Posterior cingulate gyrus (tissue), 11 donors: ENCODE data around the gene ALDH4A1.
"Not testable (repeated sequence)": the region's sequence is repeated elsewhere in the genome, so short reads cannot be mapped to it uniquely, and the experiment has no call there.

ENCODE experiments used
- DNase-seq, 10 donors: peaks; one replicate each; pipeline versions ENCODE4 v3.0.0 to v3.0.0-alpha.2; 2020 to 2021; ENCODE audit warnings: mixed read lengths in 3 of 10
- intact Hi-C: fragments of 100-400 bp; cut with DNase I; formaldehyde crosslinking; loops from one replicate; pipeline ENCODE4 v1.15.1; 2023

Gene ALDH4A1

GRCh38 chr1:18882486-18882885, 19.9 kb downstream of the ALDH4A1 start:
- intact Hi-C loops, result no loop called here
- DNase-seq, result peak in 7 of 10 donors; percentile 20 to 83 (median 40)

- intact Hi-C loops, result no loop called here
These were observed 20.5 kb downstream of the ALDH4A1 start for GRCh38 chr1:18881642-18882431.

GRCh38 chr1:18881164-18881563, 21.2 kb downstream of the ALDH4A1 start:
- intact Hi-C loops, result no loop called here
- DNase-seq, result no peak

More at GRCh38 chr1:18881642-18882431, 20.5 kb downstream of the ALDH4A1 start:
- peak in 1 of 10 donors; percentile 64 for DNase-seq

DNA sequence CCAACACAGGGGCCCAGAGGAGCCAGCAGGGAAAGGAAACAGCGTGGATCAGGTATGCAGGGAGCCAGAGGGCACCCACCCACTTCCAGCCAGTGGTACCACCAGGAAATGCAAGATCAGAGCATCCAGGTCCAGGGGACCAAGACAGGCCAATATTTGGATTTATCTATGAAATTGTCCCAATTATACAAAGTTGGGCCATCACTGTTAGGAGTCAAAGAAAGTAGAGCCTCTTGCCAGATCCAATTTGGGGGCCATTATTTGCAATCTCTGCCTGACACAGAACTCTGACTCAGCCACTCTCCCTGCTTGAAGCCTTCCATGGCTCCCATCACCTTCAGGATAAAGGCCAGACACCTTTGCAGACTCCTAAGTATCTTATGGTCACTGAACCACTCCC, 21.8 kb downstream of the ALDH4A1 start:
- intact Hi-C loops, result no loop called here
- no peak for DNase-seq

- DNase-seq, result peak in 1 of 10 donors; percentile 79
- intact Hi-C loops, result no loop called here
These were observed 22.5 kb downstream of the ALDH4A1 start for GRCh38 chr1:18879791-18880309.

GRCh38 chr1:18879215-18879790, 23.1 kb downstream of the ALDH4A1 start:
- intact Hi-C loops, result no loop called here
- DNase-seq, result peak in 1 of 10 donors; percentile 77

DNA sequence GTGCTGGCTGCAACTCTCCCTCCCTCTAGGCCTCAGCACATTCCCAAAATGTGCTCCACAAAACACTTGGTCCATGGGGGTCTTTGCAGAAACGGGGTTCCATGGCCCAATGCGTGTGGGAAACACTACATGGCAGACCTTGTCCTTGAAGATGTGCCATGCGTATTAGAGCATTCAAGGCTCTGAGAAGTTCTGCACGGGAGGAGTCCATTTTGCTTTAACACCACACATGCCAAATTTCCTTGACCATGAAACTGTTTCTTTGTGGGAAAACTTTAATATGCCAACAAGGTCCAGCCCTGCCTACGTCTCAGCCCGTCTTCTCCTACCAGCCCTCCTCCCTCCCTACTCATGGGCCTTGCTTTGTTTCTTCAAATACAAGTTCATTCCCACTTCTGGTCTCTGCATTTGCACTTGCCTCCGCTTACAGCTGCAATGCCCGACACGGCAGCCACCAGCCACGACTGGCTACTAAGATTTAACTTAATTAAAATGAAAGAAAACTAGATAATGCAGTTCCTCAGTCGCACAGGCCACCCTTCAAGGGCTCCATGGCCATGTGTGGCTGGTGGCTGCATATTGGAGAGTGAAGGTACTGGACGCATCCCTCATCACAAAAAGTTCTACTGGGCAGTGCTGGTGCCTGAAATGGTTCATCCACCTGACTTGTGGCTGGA, 23.7 kb downstream of the ALDH4A1 start:
- intact Hi-C loops, result no loop called here
- no peak for DNase-seq

GRCh38 chr1:18877282-18877681, 25.1 kb downstream of the ALDH4A1 start:
- peak in 1 of 10 donors; percentile 73 for DNase-seq
- intact Hi-C loops, result no loop called here

GRCh38 chr1:18876210-18876609, 26.1 kb downstream of the ALDH4A1 start:
- DNase-seq, result peak in 1 of 10 donors; percentile 63
- intact Hi-C loops, result no loop called here

DNA sequence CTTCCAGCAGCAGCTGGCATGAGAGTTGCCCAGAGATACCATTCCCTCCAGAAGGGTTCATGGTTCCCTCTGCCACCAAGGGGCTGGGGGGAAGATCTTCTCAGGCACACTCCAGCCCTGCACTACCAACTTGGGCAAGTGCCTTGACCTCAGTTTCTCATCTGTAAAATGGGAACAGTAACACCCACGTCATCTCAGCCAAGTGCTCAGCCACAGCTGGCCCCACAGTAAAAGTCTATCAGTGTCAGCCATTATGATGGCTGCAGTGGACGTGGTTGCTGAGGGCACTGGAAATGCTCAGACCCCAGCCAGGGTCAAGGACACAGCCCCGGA, 26.6 kb downstream of the ALDH4A1 start:
- no peak for DNase-seq
- intact Hi-C loops, result loop anchor here (1.0 kb wide), 1 partner anchor 278 kb away; no protein-coding TSS in a partner anchor

GRCh38 chr1:18875107-18875795, 27.1 kb downstream of the ALDH4A1 start:
- peak; percentile 72 to 98 (median 90) for DNase-seq
- intact Hi-C loops, result loop anchor here (1.0 kb wide), 1 partner anchor 278 kb away; no protein-coding TSS in a partner anchor

DNA sequence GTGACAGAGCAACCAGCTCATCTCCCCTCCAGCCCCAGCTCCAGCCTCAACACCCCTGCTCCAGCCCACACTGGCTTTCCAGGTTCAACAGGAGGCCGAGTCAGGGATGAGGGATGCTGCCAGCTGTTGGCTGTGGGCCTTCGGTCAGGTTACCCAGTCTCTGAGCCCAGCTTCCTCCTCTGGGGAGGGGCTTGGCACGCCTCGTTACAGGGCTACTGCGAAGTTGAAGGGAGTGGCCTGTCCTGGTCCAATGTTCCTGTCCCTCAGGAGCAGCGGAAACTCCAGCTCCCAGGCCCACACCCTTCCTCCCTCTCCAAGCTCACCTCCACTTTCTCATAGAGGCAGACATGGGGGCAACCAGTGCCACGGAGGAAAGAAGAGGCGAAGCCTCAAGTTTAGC, 27.8 kb downstream of the ALDH4A1 start:
- no peak for DNase-seq
- intact Hi-C loops, result no loop called here

- intact Hi-C loops, result no loop called here
- DNase-seq, result no peak
These were observed 28.3 kb downstream of the ALDH4A1 start for GRCh38 chr1:18874036-18874435.

- intact Hi-C loops, result no loop called here
- DNase-seq, result peak in 1 of 10 donors; percentile 69
These were observed 30.2 kb downstream of the ALDH4A1 start for GRCh38 chr1:18872071-18872611.

GRCh38 chr1:18871401-18872070, 30.8 kb downstream of the ALDH4A1 start:
- peak in 2 of 10 donors; percentile 67 to 79 for DNase-seq
- intact Hi-C loops, result no loop called here

DNA sequence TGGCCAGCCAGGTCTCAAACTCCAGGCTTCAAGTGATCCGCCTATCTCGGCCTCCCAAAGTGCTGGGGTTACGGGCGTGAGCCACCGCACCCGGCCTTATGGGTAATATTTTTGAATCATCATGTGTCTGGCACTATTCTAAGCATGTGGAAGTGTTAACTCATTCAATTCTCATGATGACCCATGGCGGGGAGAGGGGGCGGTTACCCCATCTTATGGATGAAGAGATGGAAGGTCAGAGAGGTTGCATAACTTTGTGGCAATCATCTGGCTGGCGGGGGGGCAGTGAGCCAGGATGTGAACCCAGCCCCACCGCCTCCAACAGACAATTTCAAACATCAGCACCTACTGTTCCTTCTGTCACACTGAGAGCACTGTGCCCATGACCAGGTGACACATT, 31.4 kb downstream of the ALDH4A1 start:
- peak in 2 of 10 donors; percentile 21 to 73 for DNase-seq
- intact Hi-C loops, result no loop called here

DNA sequence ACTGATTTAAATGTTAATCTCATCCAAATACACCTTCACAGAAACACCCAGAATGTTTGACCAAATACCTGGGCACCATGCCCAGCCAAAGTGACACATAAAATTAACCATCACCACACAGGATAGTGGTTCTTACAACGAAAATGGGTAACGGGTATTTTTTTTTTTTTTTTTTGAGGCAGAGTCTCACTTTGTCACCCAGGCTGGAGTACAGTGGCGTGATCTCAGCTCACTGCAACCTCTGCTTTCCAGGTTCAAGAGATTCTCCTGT, 31.8 kb downstream of the ALDH4A1 start:
- DNase-seq, intact Hi-C loops: not testable (repeated sequence)

DNA sequence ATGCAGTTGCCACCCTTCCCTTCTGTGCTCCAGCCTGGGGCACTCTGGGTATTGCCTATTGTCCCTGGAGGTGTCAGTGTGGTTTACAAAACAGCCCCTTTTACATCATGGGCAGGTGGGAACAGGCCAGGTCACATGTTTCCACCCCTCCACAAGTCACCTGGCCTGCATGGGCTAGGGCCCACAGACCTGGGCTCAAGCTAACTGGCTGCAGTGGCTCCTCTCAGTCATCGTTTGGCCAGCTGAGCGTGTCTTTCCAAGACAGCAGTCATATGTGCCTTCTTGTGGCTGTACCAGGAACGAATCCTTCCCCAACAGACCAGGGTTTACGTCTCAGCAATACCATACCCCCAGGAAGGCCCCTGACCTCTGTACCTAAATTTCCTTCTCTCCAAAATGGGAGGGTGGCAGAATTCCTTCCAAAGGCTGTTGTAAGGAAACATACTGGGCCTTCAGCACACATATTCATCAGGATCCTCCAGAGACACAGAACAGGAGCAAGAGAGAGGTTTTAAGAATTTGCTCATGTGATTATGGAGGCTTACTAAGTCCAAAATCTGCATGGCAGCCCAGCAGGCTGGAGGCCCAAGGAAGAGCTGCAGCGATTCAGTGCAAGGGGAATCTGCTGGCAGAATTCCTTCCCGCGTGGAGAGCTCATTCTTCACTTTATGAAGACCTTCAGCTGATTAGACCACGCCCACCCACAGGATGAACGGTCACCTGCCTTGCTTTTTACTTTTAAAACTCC, 32.3 kb downstream of the ALDH4A1 start:
- DNase-seq, result peak in 3 of 10 donors; percentile 14 to 64 (median 52)
- intact Hi-C loops, result no loop called here

DNA sequence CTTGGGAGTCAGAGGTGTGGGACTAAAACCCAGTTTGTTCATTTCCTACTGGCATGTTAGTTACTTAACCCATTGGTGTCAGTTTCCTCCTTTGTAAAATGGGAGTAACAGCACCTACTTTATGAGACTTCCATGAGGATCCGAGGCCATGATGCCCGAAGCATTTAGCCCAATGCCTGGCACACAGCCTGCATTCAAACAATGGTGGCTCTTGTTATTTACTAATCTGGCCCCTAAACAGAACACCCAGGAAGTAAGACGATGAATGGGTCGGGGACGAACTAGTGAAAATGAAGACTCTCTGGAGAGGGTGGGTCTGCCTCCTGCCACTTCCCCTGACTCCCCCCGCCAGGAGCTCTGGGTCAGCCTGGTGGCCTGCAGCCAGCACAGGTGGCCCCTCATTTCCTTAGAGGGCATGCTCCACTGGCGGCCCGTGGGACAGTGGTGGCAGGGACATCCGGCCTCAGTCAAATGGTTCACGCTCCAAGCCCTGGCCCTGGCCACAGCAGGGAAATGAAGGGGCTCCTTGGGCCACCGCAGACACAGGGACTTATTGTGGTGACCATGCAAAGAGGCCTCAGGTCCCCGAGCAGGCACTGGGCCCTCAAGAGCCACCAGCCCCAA, 33.4 kb downstream of the ALDH4A1 start:
- DNase-seq, result peak in 4 of 10 donors; percentile 34 to 80 (median 68)
- intact Hi-C loops, result no loop called here
